Measurements from ENCODE around the gene ZCCHC3.

Gene ZCCHC3

DNA sequence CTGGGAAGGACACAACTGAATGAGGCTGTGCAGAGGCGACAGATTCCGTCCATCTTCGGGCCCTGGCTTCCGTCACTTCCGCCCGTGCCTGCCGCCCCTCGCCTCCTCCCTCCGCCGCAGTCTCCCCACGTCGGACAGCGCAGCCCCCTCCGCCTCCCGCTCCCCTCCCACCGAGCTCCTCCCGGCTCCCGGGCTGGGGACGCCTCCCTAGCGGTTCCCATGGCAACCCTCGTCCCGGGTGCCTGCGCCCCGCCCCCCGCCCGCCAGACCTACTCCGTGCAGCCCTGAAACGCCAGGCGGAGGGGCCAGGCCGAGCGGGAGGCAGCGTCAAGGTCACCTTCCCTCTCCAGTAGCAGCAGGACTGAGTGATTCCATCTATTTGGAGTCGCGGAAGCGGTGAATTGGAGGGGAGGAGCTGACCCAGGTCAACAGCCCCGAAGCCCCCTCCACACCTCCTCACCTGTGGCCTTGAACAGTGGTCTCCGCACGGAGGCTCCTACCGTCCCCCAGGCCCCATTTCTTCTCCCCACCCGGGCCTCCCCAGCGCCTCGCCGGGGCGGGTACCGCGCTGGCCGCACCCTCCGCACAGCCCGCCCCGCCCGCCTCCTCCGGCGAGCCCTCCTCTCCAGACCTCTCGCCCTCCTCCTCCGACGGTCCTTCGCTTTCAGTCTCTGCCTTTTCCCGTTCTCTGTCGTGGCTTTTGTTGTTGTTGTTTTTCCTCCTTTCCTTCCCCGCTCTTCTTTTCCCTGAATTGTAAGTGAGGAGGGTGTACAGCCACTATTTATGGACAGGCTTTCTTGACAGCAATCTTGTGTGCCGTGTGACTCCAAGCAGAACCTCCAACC, 50.5 kb downstream of the ZCCHC3 start:
- peak; percentile 99 for DNase-seq

DNA sequence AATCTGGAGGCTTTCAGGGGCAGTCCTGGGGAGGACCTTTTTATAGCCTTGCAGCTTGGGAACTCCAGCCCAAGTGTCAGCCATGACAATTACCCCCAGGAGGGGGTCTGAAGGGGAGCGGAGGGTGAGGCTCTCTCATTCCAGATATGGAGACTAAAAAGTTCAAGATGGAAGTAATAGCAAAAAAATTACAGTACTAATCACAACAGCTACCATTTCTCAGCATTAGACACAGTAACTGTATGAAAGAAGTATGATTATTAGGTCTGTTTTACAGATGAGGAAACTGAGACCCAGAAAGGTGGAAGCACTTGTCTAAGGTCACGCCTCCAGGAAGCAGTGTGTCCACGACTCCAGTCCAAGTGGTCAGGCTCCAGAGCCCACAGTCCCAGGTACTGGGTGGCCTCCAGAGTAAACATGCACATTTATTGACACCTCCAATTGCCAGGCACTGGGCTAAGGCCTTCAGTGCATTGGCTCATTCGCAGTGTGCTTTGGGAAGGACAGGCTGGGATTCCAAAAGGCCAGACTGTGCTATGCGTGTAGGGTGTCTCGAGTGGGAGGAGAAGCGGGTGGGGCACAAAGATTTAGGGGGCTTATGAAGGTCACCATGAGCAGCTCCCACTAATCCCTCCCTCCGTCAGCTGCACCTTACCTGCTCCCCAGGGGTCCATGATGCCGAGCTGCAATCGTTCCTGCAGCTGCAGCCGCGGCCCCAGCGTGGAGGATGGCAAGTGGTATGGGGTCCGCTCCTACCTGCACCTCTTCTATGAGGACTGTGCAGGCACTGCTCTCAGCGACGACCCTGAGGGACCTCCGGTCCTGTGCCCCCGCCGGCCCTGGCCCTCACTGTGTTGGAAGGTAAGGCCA, 51.8 kb downstream of the ZCCHC3 start:
- no peak for DNase-seq
